ENCODE measurements around the gene CENPH. TPM values are rescaled to one million over a fixed set of nuclear protein-coding genes. Genes with fewer than 3 reads are reported as not detected.
A peak's percentile ranks its signal among the peaks of the same experiment; 100 is the strongest.

Gene CENPH
- total and polyA plus RNA-seq, 2 experiments from 2014 or later: 22.2 to 26.7 TPM

DNA sequence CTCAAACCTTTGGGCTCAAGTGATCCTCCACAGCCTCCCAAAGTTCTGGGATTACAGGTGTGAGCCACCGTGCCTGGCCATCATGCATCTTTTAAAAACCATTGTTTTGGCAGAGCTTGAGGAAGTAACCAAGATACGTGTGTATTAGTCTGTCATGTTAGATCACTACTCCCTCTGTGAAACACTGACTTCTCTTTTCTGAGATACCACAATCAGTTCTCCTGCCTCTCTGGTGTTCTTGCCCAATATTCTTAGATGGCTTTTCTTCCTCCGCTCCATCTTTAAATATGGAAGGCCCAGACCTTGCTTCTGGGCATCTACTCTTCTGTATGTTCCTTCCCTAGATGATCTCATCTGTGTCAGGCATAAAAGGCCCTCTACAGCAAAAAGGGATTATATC is 36.7 kb upstream of the CENPH start:
- H3K27ac ChIP-seq: no peak overlapping the region
- H3K4me3 ChIP-seq: no peak overlapping the region
- no peaks in the 10 kb centered on the region for H3K27me3 ChIP-seq
- no peak for DNase-seq (ENCODE audit: low read depth in 1 of 2, low spot score in 1 of 2)
- H3K9me3 ChIP-seq (ENCODE audit: low read depth): no peaks in the 10 kb centered on the region
- H3K4me1 ChIP-seq (ENCODE audit: low read depth): no peaks in the 10 kb centered on the region
- no peaks in the 10 kb centered on the region for H3K36me3 ChIP-seq
- TF ChIP-seq, protein P1, sequence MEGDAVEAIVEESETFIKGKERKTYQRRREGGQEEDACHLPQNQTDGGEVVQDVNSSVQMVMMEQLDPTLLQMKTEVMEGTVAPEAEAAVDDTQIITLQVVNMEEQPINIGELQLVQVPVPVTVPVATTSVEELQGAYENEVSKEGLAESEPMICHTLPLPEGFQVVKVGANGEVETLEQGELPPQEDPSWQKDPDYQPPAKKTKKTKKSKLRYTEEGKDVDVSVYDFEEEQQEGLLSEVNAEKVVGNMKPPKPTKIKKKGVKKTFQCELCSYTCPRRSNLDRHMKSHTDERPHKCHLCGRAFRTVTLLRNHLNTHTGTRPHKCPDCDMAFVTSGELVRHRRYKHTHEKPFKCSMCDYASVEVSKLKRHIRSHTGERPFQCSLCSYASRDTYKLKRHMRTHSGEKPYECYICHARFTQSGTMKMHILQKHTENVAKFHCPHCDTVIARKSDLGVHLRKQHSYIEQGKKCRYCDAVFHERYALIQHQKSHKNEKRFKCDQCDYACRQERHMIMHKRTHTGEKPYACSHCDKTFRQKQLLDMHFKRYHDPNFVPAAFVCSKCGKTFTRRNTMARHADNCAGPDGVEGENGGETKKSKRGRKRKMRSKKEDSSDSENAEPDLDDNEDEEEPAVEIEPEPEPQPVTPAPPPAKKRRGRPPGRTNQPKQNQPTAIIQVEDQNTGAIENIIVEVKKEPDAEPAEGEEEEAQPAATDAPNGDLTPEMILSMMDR (IDR thresholded peaks at IDR 0.05; ENCODE audit: low read depth, low read length): no peak

DNA sequence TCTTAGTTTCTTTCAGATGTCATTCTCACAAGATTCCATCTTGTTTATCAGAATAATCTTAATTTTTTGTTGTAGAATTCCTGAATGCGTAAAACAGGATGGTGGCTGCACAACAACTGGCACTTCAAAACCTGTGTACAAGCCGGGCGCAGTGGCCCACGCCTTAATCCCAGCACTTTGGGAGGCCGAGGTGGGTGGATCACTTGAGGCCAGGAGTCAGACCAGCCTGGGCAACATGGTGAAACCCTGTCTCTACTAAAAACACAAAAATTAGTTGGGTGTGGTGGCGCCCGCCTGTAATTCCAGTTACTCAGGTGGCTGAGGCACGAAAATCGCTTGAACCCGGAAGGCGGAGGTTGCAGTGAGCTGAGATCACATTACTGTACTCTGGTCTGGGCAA is 32.9 kb upstream of the CENPH start:
- TF ChIP-seq, protein P1 (IDR thresholded peaks at IDR 0.05; ENCODE audit: low read depth, low read length): no peak
- Histone ChIP-seq H3K27me3 (no peaks in the 10 kb centered on the region), H3K9me3 (ENCODE audit: low read depth) (no peaks in the 10 kb centered on the region), H3K4me1 (ENCODE audit: low read depth) (no peaks in the 10 kb centered on the region), H3K27ac (no peak overlapping the region), H3K4me3 (no peak overlapping the region), H3K36me3 (no peaks in the 10 kb centered on the region)
- no peak for DNase-seq (ENCODE audit: low read depth in 1 of 2, low spot score in 1 of 2)

DNA sequence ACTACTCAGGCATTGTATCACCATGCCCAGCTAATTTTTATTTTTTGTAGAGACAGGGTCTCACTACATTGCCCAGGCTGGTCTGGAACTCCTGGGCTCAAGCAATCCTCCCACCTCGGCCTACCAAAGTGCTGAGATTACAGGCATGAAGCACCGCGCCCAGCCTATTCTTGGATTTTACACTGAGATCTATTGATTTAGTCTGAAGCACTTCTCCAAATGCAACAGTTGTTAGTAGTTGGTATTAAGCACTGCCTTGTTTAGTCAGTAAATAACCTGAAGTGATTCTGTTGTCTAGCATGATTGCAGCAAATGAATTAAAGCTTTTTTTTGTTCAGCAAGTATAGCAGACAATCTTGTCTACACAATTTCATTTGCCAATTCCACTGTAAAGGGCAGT is 31.3 kb upstream of the CENPH start:
- no peak for DNase-seq (ENCODE audit: low read depth in 1 of 2, low spot score in 1 of 2)
- Histone ChIP-seq H3K4me1 (ENCODE audit: low read depth) (no peaks in the 10 kb centered on the region), H3K4me3 (no peak overlapping the region), H3K27me3 (no peaks in the 10 kb centered on the region), H3K36me3 (no peaks in the 10 kb centered on the region), H3K9me3 (ENCODE audit: low read depth) (no peaks in the 10 kb centered on the region), H3K27ac (no peak overlapping the region)
- TF ChIP-seq, protein P1 (IDR thresholded peaks at IDR 0.05; ENCODE audit: low read depth, low read length): no peak

DNA sequence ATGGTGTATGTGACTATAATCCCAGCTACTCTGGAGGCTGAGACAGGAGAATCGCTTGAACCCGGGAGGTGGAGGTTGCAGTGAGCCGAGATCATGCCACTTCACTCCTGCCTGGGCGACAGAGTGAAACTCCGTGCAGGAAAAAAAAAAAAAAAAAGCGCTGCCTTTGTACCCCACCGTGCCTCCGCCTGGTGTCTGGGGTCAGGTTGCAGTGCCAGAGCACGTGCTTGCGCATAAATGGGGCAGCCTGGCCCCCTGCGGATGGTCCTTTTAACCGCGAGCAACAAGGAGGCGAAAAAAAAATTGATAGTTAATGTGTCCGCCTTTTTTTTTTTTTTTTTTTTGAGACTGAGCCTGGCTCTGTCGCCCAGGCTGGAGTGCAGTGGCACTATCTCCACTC is 28.7 kb upstream of the CENPH start:
- Histone ChIP-seq H3K27ac (no peak overlapping the region), H3K4me3 (no peak overlapping the region), H3K4me1 (ENCODE audit: low read depth) (no peaks in the 10 kb centered on the region), H3K27me3 (no peaks in the 10 kb centered on the region), H3K36me3 (no peaks in the 10 kb centered on the region), H3K9me3 (ENCODE audit: low read depth) (no peaks in the 10 kb centered on the region)
- no peak for DNase-seq (ENCODE audit: low read depth in 1 of 2, low spot score in 1 of 2)
- TF ChIP-seq, protein P1 (IDR thresholded peaks at IDR 0.05; ENCODE audit: low read depth, low read length): no peak

DNA sequence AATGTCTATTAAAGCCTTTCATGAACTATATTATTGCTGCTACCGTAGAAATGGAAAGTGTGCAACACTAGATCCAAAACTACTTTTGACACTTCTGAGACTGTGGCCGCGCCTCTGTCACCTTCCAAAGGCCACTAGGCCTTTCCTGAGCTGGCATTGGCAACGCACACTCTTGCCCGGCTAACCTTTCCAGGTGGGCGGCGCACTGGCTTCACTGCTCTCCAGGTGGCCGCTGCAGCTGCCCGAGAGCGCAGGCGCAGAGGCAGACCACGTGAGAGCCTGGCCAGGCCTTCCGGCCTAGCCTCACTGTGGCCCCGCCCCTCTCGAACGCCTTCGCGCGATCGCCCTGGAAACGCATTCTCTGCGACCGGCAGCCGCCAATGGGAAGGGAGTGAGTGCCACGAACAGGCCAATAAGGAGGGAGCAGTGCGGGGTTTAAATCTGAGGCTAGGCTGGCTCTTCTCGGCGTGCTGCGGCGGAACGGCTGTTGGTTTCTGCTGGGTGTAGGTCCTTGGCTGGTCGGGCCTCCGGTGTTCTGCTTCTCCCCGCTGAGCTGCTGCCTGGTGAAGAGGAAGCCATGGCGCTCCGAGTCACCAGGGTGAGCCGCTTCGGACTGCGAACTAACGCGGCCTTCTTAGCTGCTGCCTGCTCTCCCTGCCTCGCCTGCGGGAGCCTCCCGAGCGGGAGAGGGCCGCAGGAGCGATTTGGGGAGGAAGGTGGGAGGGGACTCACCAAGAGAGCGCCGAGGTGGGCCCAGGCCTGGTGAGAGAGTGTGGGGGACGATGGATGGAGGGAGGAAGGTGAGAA is 22.5 kb upstream of the CENPH start, which contains the start of gene CCNB1:
Gene CCNB1 (plus strand): TSS at position 465 of the 807 bp plus-strand sequence. CDS start 113 bp downstream, at position 578.
- Histone ChIP-seq H3K4me1 (ENCODE audit: low read depth) (peaks cover 13% of the 10 kb centered on the region), H3K9me3 (ENCODE audit: low read depth) (no peaks in the 10 kb centered on the region), H3K4me3 (peak within 1 kb of the TSS; percentile 77), H3K36me3 (peaks cover 27% of the 10 kb centered on the region), H3K27me3 (no peaks in the 10 kb centered on the region), H3K27ac (peak within 1 kb of the TSS; percentile 90)
- TF ChIP-seq, protein P1 (IDR thresholded peaks at IDR 0.05; ENCODE audit: low read depth, low read length): no peak
- DNase-seq (ENCODE audit: low read depth in 1 of 2, low spot score in 1 of 2): peak; percentile 98 to 99

All from cardiac muscle cell (in vitro differentiated cells and primary cell).